ENCODE measurements around the gene C22orf23.

C22orf23 gene

DNA sequence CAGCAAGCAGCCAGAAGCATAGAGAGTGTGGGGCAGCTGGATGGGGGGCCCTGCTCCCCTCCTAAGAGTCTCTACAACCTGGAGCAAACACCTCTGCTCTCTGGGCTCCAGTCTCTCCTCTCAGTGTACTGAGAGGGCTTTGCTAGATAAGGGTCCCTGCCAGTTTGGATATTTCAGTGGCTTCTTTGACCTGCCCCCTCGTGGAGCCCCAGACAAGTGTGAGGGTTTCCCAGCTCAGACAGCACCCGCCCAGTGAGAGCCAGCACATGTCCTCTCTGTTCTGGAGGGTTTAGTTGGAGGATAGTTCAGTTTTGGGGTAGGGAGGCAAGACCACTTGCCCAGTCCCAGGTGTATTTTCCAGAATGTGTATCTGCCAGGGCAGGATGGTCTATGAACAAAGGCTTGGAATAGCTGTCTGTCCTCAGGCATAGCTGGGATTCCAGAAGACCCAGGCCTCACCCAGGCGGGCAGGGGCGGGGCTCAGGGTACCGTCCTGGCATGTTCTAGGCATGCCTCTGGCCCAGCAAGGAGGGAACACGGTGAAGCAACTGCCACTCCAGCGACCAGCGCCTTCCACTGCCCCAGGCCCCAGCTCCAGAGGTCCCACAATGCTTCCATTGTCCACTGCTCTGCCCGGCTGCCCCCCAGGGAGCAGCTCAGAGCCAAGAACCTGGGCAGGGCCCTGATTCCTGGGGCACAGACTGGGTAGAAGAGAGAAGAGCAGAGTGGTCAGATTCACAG, 54.8 kb downstream of the C22orf23 start:
- no peak for DNase-seq (ENCODE audit: low read depth)

GRCh38 chr22:37897807-37898206, 55.6 kb downstream of the C22orf23 start:
- DNase-seq (ENCODE audit: low read depth), result peak; percentile 24

DNA sequence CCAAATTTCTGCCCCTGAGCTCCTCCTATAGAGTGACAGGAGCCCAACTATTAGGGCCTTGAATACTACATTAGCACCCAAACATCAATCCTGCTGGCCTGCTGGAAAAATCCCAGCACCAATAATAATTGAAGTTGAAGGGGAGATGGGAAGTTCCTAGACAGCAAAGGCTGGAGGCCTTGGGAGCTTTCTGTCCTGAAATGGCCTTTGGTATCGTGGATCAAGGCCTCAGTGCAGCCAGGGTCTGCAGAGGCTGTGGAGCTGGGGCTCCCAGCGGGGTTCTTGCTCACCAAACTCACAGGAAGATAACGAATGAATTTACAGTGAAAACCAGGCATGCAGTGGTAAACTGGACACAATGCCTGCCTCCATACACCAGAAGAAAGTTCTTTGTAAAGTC, 56.5 kb downstream of the C22orf23 start:
- no peak for DNase-seq (ENCODE audit: low read depth)

- DNase-seq (ENCODE audit: low read depth), result no peak
Measured at GRCh38 chr22:37896181-37896592, 57.2 kb downstream of the C22orf23 start.

GRCh38 chr22:37894939-37895670, 58.3 kb downstream of the C22orf23 start:
- DNase-seq (ENCODE audit: low read depth), result no peak

DNA sequence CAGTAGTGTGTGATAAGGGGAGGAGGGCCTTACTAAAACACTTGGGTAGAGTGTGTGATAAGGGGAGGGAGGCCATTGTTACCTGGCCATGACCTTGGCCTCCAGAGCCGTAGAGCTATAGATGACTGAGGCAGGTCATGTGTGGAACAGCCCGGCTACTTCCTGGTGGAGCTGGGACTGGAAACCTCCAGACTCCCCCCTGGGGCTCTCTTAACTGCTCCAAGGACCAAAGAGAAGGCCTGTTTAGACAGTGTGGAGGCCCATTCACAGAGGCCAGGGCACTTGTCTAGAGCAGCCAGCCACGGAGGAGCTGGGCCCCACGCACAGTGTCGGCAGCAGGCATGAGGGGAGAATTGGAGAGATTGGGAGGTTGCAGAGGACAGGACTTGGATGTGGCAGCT, 59.8 kb downstream of the C22orf23 start:
- DNase-seq (ENCODE audit: low read depth), result no peak
